ENCODE measurements around the gene SYNDIG1L. TPM values are rescaled to one million over a fixed set of nuclear protein-coding genes. Genes with fewer than 3 reads are reported as not detected.

The SYNDIG1L gene
- total RNA-seq, 1 experiment from 2014 or later: 0.29 TPM

DNA sequence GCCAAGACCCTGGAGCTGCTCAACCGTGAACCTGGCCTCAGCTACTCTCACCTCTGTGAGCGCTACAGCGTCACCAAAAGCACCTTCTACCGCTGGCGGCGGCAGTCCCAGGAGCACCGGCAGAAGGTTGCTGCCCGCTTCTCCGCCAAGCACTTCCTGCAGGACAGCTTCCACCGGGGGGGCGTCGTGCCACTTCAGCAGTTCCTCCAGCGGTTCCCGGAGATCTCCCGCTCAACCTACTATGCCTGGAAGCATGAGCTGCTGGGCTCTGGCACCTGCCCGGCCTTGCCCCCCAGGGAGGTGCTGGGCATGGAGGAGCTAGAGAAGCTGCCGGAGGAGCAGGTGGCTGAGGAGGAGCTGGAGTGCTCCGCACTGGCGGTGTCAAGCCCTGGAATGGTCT lies 68.4 kb downstream of the SYNDIG1L start:
- H3K27me3 Mint-ChIP-seq (ENCODE audit: insufficient read depth, unreplicated experiment): no peaks in the 10 kb centered on the region
- no peak overlapping the region for H3K27ac Mint-ChIP-seq (ENCODE audit: unreplicated experiment)

GRCh38 chr14:74356892-74357575 lies 69.0 kb downstream of the SYNDIG1L start:
- BruUV-seq (replicated peaks): no TSS peak
- Histone ChIP-seq H3K4me3 (ENCODE audit: low read depth, low read length) (no peak overlapping the region), H3K4me1 (0 out of 2 replicates have a peak, but pooled peaks cover 4% of the 10 kb centered on the region), H3K27me3 (replicated peaks; ENCODE audit: control insufficient read depth, insufficient read depth, low read length) (no peaks in the 10 kb centered on the region), H3K9me3 (no peaks in the 10 kb centered on the region), H3K36me3 (ENCODE audit: control insufficient read depth, insufficient read depth, low read length) (no peaks in the 10 kb centered on the region)
- intact Hi-C loops (cut with micrococcal nuclease; ENCODE audit: unreplicated experiment): no loop called here
- no peak for DNase-seq
- Mint-ChIP-seq H3K4me1 (ENCODE audit: low read depth, unreplicated experiment) (no peaks in the 10 kb centered on the region), H3K27me3 (ENCODE audit: insufficient read depth, unreplicated experiment) (no peaks in the 10 kb centered on the region), H3K4me3 (ENCODE audit: unreplicated experiment) (no peak overlapping the region), H3K9me3 (ENCODE audit: unreplicated experiment) (no peaks in the 10 kb centered on the region), H3K27ac (ENCODE audit: unreplicated experiment) (no peak overlapping the region), H3K36me3 (ENCODE audit: insufficient read depth, unreplicated experiment) (no peaks in the 10 kb centered on the region)
- ChIA-PET CTCF (no interaction called here), POLR2A (no interaction called here)
- TF ChIP-seq, protein P1, sequence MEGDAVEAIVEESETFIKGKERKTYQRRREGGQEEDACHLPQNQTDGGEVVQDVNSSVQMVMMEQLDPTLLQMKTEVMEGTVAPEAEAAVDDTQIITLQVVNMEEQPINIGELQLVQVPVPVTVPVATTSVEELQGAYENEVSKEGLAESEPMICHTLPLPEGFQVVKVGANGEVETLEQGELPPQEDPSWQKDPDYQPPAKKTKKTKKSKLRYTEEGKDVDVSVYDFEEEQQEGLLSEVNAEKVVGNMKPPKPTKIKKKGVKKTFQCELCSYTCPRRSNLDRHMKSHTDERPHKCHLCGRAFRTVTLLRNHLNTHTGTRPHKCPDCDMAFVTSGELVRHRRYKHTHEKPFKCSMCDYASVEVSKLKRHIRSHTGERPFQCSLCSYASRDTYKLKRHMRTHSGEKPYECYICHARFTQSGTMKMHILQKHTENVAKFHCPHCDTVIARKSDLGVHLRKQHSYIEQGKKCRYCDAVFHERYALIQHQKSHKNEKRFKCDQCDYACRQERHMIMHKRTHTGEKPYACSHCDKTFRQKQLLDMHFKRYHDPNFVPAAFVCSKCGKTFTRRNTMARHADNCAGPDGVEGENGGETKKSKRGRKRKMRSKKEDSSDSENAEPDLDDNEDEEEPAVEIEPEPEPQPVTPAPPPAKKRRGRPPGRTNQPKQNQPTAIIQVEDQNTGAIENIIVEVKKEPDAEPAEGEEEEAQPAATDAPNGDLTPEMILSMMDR (IDR thresholded peaks at IDR 0.05; ENCODE audit: insufficient read depth in 1 of 2, low read depth in 1 of 2, low read length in 1 of 2, severe bottlenecking in 1 of 2, unreplicated experiment in 1 of 2): no peak

More for the DNA sequence above, 68.4 kb downstream of the SYNDIG1L start:
- Histone ChIP-seq H3K4me1 (peaks cover 3% of the 10 kb centered on the region; the same call in 1 of the 2 replicates), H3K27me3 (replicated peaks; ENCODE audit: control insufficient read depth, insufficient read depth, low read length) (no peaks in the 10 kb centered on the region), H3K9me3 (no peaks in the 10 kb centered on the region), H3K36me3 (ENCODE audit: control insufficient read depth, insufficient read depth, low read length) (no peaks in the 10 kb centered on the region), H3K4me3 (ENCODE audit: low read depth, low read length) (no peak overlapping the region)
- intact Hi-C loops (cut with micrococcal nuclease; ENCODE audit: unreplicated experiment): no loop called here
- no peak overlapping the region for H3K4me3 Mint-ChIP-seq (ENCODE audit: unreplicated experiment)
- no peaks in the 10 kb centered on the region for H3K36me3 Mint-ChIP-seq (ENCODE audit: insufficient read depth, unreplicated experiment)
- ChIA-PET POLR2A (no interaction called here), CTCF (no interaction called here)
- H3K9me3 Mint-ChIP-seq (ENCODE audit: unreplicated experiment): no peaks in the 10 kb centered on the region
- TF ChIP-seq, protein P1 (IDR thresholded peaks at IDR 0.05; ENCODE audit: insufficient read depth in 1 of 2, low read depth in 1 of 2, low read length in 1 of 2, severe bottlenecking in 1 of 2, unreplicated experiment in 1 of 2): no peak
- DNase-seq: no peak
- H3K4me1 Mint-ChIP-seq (ENCODE audit: low read depth, unreplicated experiment): no peaks in the 10 kb centered on the region
- BruUV-seq (replicated peaks): no TSS peak

Other genes starting within 250 kb of the SYNDIG1L start
- not detected in 2 replicates for gene VSX2, start 186.8 kb downstream of the SYNDIG1L start, total RNA-seq (2022)
- 72.8 and 82.1 TPM in 2 replicates for gene ABCD4, start 123.3 kb downstream of the SYNDIG1L start, total RNA-seq (2022)
- 1.7 and 1.8 TPM in 2 replicates for gene VRTN, start 77.7 kb downstream of the SYNDIG1L start, total RNA-seq (2022)
- gene NPC2, start 67.1 kb upstream of the SYNDIG1L start, total RNA-seq (2022): 242 and 291 TPM in 2 replicates
- 28.5 and 33.0 TPM in 2 replicates for gene ISCA2, start 67.6 kb upstream of the SYNDIG1L start, total RNA-seq (2022)
- 0.86 and 1.0 TPM in 2 replicates for gene LTBP2, start 186.0 kb upstream of the SYNDIG1L start, total RNA-seq (2022)

Measured in Caco-2 (cell line).